HCT116 (cell line): Measurements from ENCODE around the gene RAET1G.
"Not testable (repeated sequence)": the region's sequence is repeated elsewhere in the genome, so short reads cannot be mapped to it uniquely, and the experiment has no call there.

Experiments used
- ATF3 ChIP-seq: IDR thresholded peaks from 2 replicates; pipeline ENCODE4 v1.6.1; 2012
- CEBPB ChIP-seq: IDR thresholded peaks from 2 replicates; pipeline ENCODE4 v1.6.1; 2012; ENCODE audit warnings: low read depth
- CTCF ChIP-seq, 3 experiments: fragments of 200-600 bp in 1 of 3; sonication (generic) in 1 of 3; IDR thresholded peaks in 2 of 3; conservative IDR thresholded peaks in 1 of 3; 2 replicates each; pipeline ENCODE4 v1.5.1; 2012 to 2017; ENCODE audit warnings: low read depth in 2 of 3, low read length in 2 of 3, antibody characterized with exemption in 1 of 3, borderline replicate concordance in 1 of 3, control low read depth in 1 of 3, mild to moderate bottlenecking in 1 of 3, mixed read lengths in 1 of 3, mixed run types in 1 of 3, moderate library complexity in 1 of 3; ENCODE audit not compliant: insufficient read depth in 1 of 3
- EGR1 ChIP-seq: IDR thresholded peaks from 2 replicates; pipeline ENCODE4 v1.6.1; 2012; ENCODE audit warnings: low read depth
- EZH2 ChIP-seq: fragments of 200-600 bp; sonication (generic); IDR thresholded peaks from 2 replicates; pipeline ENCODE4 v1.6.1; 2017; ENCODE audit warnings: antibody characterized with exemption, mixed run types
- EZH2phosphoT487 ChIP-seq: fragments of 200-600 bp; IDR thresholded peaks from 2 replicates; pipeline ENCODE4 v1.6.1; 2018; ENCODE audit warnings: antibody characterized with exemption, borderline replicate concordance
- JUND ChIP-seq: IDR thresholded peaks from 2 replicates; pipeline ENCODE4 v1.6.1; 2012
- MAX ChIP-seq: IDR thresholded peaks from 2 replicates; pipeline ENCODE4 v1.6.1; 2012
- POLR2A ChIP-seq: IDR thresholded peaks from 2 replicates; pipeline ENCODE4 v1.7.0; 2011; ENCODE audit warnings: borderline replicate concordance; ENCODE audit not compliant: insufficient read depth, insufficient read length; ENCODE audit errors: extremely low read depth
- POLR2AphosphoS5 ChIP-seq: IDR thresholded peaks from 2 replicates; pipeline ENCODE4 v1.6.1; 2011; ENCODE audit warnings: mild to moderate bottlenecking, low read depth, low read length, moderate library complexity
- RAD21 ChIP-seq: IDR thresholded peaks from 2 replicates; pipeline ENCODE4 v1.6.1; 2012; ENCODE audit warnings: low read depth, mild to moderate bottlenecking
- SIN3A ChIP-seq: IDR thresholded peaks from 2 replicates; pipeline ENCODE4 v1.6.1; 2012; ENCODE audit warnings: low read depth
- SP1 ChIP-seq: IDR thresholded peaks from 2 replicates; pipeline ENCODE4 v1.6.1; 2012; ENCODE audit warnings: low read depth
- SRF ChIP-seq: IDR thresholded peaks from 2 replicates; pipeline ENCODE4 v1.6.1; 2012; ENCODE audit warnings: low read depth

GRCh38 chr6:149954984-149955653 lies 32.2 kb upstream of the RAET1G start:
- TF ChIP-seq POLR2AphosphoS5; SRF; CTCF (IDR thresholded peaks at IDR 0.05 in 2 of 3, conservative IDR thresholded peaks at IDR 0.05 in 1 of 3; ENCODE audit: borderline replicate concordance in 1 of 3, insufficient read depth in 1 of 3, low read depth in 2 of 3, low read length in 2 of 3); SIN3A; EZH2phosphoT487; POLR2A; RAD21; EZH2; CEBPB; JUND; MAX; EGR1; SP1; ATF3: not testable (repeated sequence)
